ENCODE data around the gene NCOA1.

The NCOA1 gene

DNA sequence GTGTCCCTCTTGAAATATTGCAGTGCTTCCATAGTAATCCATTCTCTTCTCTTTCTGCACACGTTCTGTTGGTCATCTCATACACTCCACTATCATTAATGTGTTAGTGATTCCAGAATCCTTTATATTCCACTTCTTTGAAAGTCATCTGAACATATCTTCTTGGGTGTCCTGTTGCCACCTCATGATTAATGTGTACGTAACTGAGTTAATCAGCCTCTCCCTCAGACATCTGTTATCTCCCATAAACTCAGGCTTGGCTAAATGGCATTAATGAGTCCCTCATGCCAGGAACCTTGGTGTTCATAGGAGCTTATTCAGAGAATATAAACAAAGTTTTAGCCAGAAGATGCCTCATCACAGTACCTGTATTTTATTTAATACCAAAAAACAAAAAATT is 126.4 kb downstream of the NCOA1 start:
- DNase-seq = no peak
- Histone ChIP-seq H3K27me3 (replicated peaks) (no peaks in the 10 kb centered on the region), H3K4me3 (ENCODE audit: low read depth, low read length) (no peak overlapping the region), H3K27ac (no peak overlapping the region), H3K36me3 (replicated peaks) (no peaks in the 10 kb centered on the region)
- in situ Hi-C loops (cut with HindIII; ENCODE audit: low pct_ligation_motif_present, low sequenced_read_pairs) = no loop called here
- TF ChIP-seq, protein P1, sequence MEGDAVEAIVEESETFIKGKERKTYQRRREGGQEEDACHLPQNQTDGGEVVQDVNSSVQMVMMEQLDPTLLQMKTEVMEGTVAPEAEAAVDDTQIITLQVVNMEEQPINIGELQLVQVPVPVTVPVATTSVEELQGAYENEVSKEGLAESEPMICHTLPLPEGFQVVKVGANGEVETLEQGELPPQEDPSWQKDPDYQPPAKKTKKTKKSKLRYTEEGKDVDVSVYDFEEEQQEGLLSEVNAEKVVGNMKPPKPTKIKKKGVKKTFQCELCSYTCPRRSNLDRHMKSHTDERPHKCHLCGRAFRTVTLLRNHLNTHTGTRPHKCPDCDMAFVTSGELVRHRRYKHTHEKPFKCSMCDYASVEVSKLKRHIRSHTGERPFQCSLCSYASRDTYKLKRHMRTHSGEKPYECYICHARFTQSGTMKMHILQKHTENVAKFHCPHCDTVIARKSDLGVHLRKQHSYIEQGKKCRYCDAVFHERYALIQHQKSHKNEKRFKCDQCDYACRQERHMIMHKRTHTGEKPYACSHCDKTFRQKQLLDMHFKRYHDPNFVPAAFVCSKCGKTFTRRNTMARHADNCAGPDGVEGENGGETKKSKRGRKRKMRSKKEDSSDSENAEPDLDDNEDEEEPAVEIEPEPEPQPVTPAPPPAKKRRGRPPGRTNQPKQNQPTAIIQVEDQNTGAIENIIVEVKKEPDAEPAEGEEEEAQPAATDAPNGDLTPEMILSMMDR (IDR thresholded peaks at IDR 0.05; ENCODE audit: low read depth, low read length, missing control alignments) = no peak

DNA sequence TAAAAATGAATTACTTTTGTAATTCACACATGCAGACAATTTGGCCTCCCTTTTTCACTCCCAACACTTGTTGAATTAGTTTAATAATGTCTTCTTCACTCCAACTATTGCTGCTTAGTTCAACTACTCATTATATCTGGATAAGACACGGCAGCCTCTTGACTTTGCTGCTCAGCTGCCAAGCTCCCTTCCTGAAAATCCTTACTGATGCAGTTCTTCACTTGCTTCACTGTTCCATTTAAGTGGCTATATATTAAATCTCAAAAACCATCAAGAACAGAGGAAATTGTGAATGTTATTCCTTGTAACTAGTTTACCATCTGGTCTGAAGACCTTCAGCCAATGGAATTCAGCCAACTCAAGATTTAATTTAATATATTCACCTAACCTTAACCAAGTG is 127.1 kb downstream of the NCOA1 start:
- no peaks in the 10 kb centered on the region for H3K27me3 ChIP-seq (replicated peaks)
- no peak for DNase-seq
- H3K36me3 ChIP-seq (replicated peaks) = no peaks in the 10 kb centered on the region
- no peak overlapping the region for H3K27ac ChIP-seq
- no peak overlapping the region for H3K4me3 ChIP-seq (ENCODE audit: low read depth, low read length)
- TF ChIP-seq, protein P1 (IDR thresholded peaks at IDR 0.05; ENCODE audit: low read depth, low read length, missing control alignments) = no peak
- in situ Hi-C loops (cut with HindIII; ENCODE audit: low pct_ligation_motif_present, low sequenced_read_pairs) = no loop called here

DNA sequence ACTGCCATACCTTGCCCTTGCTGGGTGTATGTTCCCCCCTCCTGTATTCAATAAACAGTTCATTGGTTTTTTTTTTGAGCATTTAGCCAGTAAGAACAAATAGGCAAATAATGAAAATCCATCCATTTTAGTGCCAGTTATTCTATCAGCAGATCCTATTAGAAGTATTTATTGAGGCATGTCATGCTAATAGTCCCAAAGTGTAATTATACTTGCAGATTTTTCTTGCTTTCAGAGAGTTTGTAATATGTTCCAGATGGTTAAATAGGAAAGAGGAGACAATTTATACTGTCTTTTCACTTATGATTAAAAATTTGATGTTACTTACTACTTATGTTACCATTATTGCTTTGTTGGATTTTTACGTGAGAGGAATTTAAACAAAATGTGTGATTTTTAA is 127.6 kb downstream of the NCOA1 start:
- Histone ChIP-seq H3K27me3 (replicated peaks) (no peaks in the 10 kb centered on the region), H3K36me3 (replicated peaks) (no peaks in the 10 kb centered on the region), H3K4me3 (ENCODE audit: low read depth, low read length) (no peak overlapping the region), H3K27ac (no peak overlapping the region)
- DNase-seq = no peak
- TF ChIP-seq, protein P1 (IDR thresholded peaks at IDR 0.05; ENCODE audit: low read depth, low read length, missing control alignments) = no peak
- in situ Hi-C loops (cut with HindIII; ENCODE audit: low pct_ligation_motif_present, low sequenced_read_pairs) = no loop called here

GRCh38 chr2:24620936-24621335 is 129.9 kb downstream of the NCOA1 start:
- Histone ChIP-seq H3K4me3 (ENCODE audit: low read depth, low read length) (no peak overlapping the region), H3K36me3 (replicated peaks) (no peaks in the 10 kb centered on the region), H3K27me3 (replicated peaks) (no peaks in the 10 kb centered on the region), H3K27ac (no peak overlapping the region)
- TF ChIP-seq, protein P1 (IDR thresholded peaks at IDR 0.05; ENCODE audit: low read depth, low read length, missing control alignments) = no peak
- DNase-seq = no peak
- in situ Hi-C loops (cut with HindIII; ENCODE audit: low pct_ligation_motif_present, low sequenced_read_pairs) = no loop called here

- H3K36me3 ChIP-seq (replicated peaks) = no peaks in the 10 kb centered on the region
- H3K27ac ChIP-seq = no peak overlapping the region
- H3K27me3 ChIP-seq (replicated peaks) = no peaks in the 10 kb centered on the region
- no peak for DNase-seq
- in situ Hi-C loops (cut with HindIII; ENCODE audit: low pct_ligation_motif_present, low sequenced_read_pairs) = no loop called here
- no peak overlapping the region for H3K4me3 ChIP-seq (ENCODE audit: low read depth, low read length)
- TF ChIP-seq, protein P1 (IDR thresholded peaks at IDR 0.05; ENCODE audit: low read depth, low read length, missing control alignments) = no peak
Measured at GRCh38 chr2:24621779-24622538, 130.9 kb downstream of the NCOA1 start.

DNA sequence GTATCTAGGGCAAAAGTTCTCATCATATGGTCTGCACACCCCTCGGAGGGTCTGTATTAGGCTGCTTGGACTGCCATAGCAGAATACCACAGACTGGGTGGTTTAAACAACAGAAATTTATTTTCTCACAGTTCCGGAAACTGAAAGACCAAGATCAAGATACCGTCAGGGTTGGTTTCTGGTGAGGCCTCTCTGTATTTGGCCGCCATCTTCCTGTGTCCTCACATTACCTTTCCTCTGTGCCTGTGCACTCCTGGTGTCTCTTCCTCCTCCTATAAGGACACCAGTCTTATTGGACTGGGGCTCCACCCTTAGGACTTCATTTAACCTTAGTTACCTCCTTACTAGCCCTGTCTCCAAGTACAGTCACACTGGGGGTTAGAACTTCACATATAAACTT is 132.5 kb downstream of the NCOA1 start:
- Histone ChIP-seq H3K4me3 (ENCODE audit: low read depth, low read length) (no peak overlapping the region), H3K36me3 (replicated peaks) (no peaks in the 10 kb centered on the region), H3K27ac (no peak overlapping the region), H3K27me3 (replicated peaks) (no peaks in the 10 kb centered on the region)
- TF ChIP-seq, protein P1 (IDR thresholded peaks at IDR 0.05; ENCODE audit: low read depth, low read length, missing control alignments) = no peak
- DNase-seq = no peak
- in situ Hi-C loops (cut with HindIII; ENCODE audit: low pct_ligation_motif_present, low sequenced_read_pairs) = no loop called here
